Liver (tissue), 9 donors: ENCODE results near the gene USP49. TPM values are rescaled to one million over a fixed set of nuclear protein-coding genes. Genes with fewer than 3 reads are reported as not detected.

ENCODE experiments used
- DNase-seq: peaks from one replicate; pipeline ENCODE4 v3.0.0-alpha.2; 2017; ENCODE audit warnings: low spot score
- H3K27ac ChIP-seq, 2 donors: one replicate each; pipeline ENCODE4 v1.7.0; 2013; ENCODE audit warnings: inconsistent platforms in 2 of 2, low read length in 2 of 2, control low read depth in 1 of 2, low read depth in 1 of 2, mild to moderate bottlenecking in 1 of 2
- H3K27me3 ChIP-seq, 4 donors: one replicate each; pipeline versions ENCODE4 v1.6.1 to v1.7.0; 2013; ENCODE audit warnings: low read length in 3 of 4, inconsistent platforms in 1 of 4, mild to moderate bottlenecking in 1 of 4, moderate library complexity in 1 of 4; ENCODE audit not compliant: control insufficient read depth in 4 of 4, insufficient read depth in 4 of 4
- H3K36me3 ChIP-seq, 4 donors: one replicate each; pipeline versions ENCODE4 v1.6.1 to v1.7.0; 2013; ENCODE audit warnings: low read length in 3 of 4, mild to moderate bottlenecking in 3 of 4, low read depth in 1 of 4, moderate library complexity in 1 of 4; ENCODE audit not compliant: control insufficient read depth in 4 of 4, insufficient read depth in 3 of 4
- H3K4me1 ChIP-seq, 4 donors: one replicate each; pipeline versions ENCODE4 v1.6.1 to v1.7.0; 2013; ENCODE audit warnings: low read length in 3 of 4, mild to moderate bottlenecking in 3 of 4, moderate library complexity in 1 of 4; ENCODE audit not compliant: control insufficient read depth in 4 of 4, insufficient read depth in 4 of 4
- H3K4me3 ChIP-seq, 3 donors: one replicate each; pipeline versions ENCODE4 v1.6.1 to v1.7.0; 2013; ENCODE audit warnings: low read length in 3 of 3, control low read depth in 1 of 3, low read depth in 1 of 3, mild to moderate bottlenecking in 1 of 3
- H3K9ac ChIP-seq, 2 donors: one replicate each; pipeline ENCODE4 v1.7.0; 2013; ENCODE audit warnings: low read length in 2 of 2, mild to moderate bottlenecking in 2 of 2, moderate library complexity in 2 of 2, control low read depth in 1 of 2, low read depth in 1 of 2
- H3K9me3 ChIP-seq, 4 donors: one replicate each; pipeline versions ENCODE4 v1.6.1 to v1.7.0; 2013; ENCODE audit warnings: low read length in 3 of 4; ENCODE audit not compliant: control insufficient read depth in 4 of 4
- CTCF ChIP-seq: fragments of 150-350 bp; IDR thresholded peaks from 2 replicates; pipeline ENCODE4 v1.5.1; 2017; ENCODE audit warnings: improper control_type of control experiment, low read depth, low read length; ENCODE audit not compliant: missing input control
- EGR1 ChIP-seq, 2 donors: IDR thresholded peaks; 2 replicates each; pipeline ENCODE4 v1.6.1; 2016 to 2018; ENCODE audit warnings: antibody characterized with exemption in 2 of 2, low read depth in 2 of 2
- FOXA1 ChIP-seq: IDR thresholded peaks from 2 replicates; pipeline ENCODE4 v1.6.1; 2016; ENCODE audit warnings: antibody characterized with exemption
- FOXA2 ChIP-seq: IDR thresholded peaks from 2 replicates; pipeline ENCODE4 v1.6.1; 2016; ENCODE audit warnings: antibody characterized with exemption
- GABPA ChIP-seq, 2 donors: IDR thresholded peaks in 1 of 2; conservative IDR thresholded peaks in 1 of 2; 2 replicates each; pipeline ENCODE4 v1.6.1; 2016; ENCODE audit warnings: antibody characterized with exemption in 2 of 2, mild to moderate bottlenecking in 1 of 2, moderate library complexity in 1 of 2
- HNF4A ChIP-seq, 2 donors: conservative IDR thresholded peaks; 2 replicates each; pipeline ENCODE4 v1.6.1; 2016; ENCODE audit warnings: antibody characterized with exemption in 2 of 2, mild to moderate bottlenecking in 2 of 2
- HNF4G ChIP-seq: IDR thresholded peaks from 2 replicates; pipeline ENCODE4 v1.6.1; 2016; ENCODE audit warnings: antibody characterized with exemption
- JUND ChIP-seq, 2 donors: IDR thresholded peaks; 2 replicates each; pipeline ENCODE4 v1.6.1; 2016; ENCODE audit warnings: antibody characterized with exemption in 2 of 2
- MAX ChIP-seq: IDR thresholded peaks from 2 replicates; pipeline ENCODE4 v1.6.1; 2016; ENCODE audit warnings: antibody characterized with exemption
- NR2F2 ChIP-seq: IDR thresholded peaks from 2 replicates; pipeline ENCODE4 v1.6.1; 2016; ENCODE audit warnings: antibody characterized with exemption
- RAD21 ChIP-seq, 2 donors: IDR thresholded peaks; 2 replicates each; pipeline ENCODE4 v1.6.1; 2016; ENCODE audit warnings: antibody characterized with exemption in 2 of 2, mild to moderate bottlenecking in 2 of 2
- REST ChIP-seq: IDR thresholded peaks from 2 replicates; pipeline ENCODE4 v1.6.1; 2016; ENCODE audit warnings: antibody characterized with exemption, mild to moderate bottlenecking
- RXRA ChIP-seq, 2 donors: IDR thresholded peaks; 2 replicates each; pipeline ENCODE4 v1.6.1; 2017 to 2018; ENCODE audit warnings: antibody characterized with exemption in 2 of 2, mild to moderate bottlenecking in 1 of 2
- SP1 ChIP-seq: IDR thresholded peaks from 2 replicates; pipeline ENCODE4 v1.6.1; 2018; ENCODE audit warnings: antibody characterized with exemption, mild to moderate bottlenecking
- TAF1 ChIP-seq: conservative IDR thresholded peaks from 2 replicates; pipeline ENCODE4 v1.6.1; 2016; ENCODE audit warnings: antibody characterized with exemption, mild to moderate bottlenecking
- YY1 ChIP-seq: IDR thresholded peaks from 2 replicates; pipeline ENCODE4 v1.6.1; 2016; ENCODE audit warnings: antibody characterized with exemption, mild to moderate bottlenecking
- WGBS: extraction: QIAGEN DNeasy Blood & Tissue Kit; methylation state at CpG from one replicate; pipeline ENCODE4 v1.1.7; 2013; 5-methylcytosine and 5-hydroxymethylcytosine counted together
- polyA plus RNA-seq, 2 donors: library from polyadenylated mRNA; stranded (reverse) in 1 of 2; unstranded in 1 of 2; fragments of 200-250 nt in 1 of 2; fragments of >200 nt in 1 of 2; fragmentation: Nextera tagmentation in 1 of 2; extraction: Ambion mirVana in 1 of 2; gene quantifications; one replicate each; pipeline versions ENCODE4 v1.2.1 to v1.2.3, GENCODE V29; 2013 to 2015
- total RNA-seq, 2 donors: library from RNA; depleted of rRNA; stranded (reverse); fragments of >200 nt; gene quantifications; one replicate each; pipeline ENCODE4 v1.2.3, GENCODE V29; 2014
- TF ChIP-seq, protein P1 (sequence below): IDR thresholded peaks from 2 replicates; pipeline ENCODE4 v1.6.1; 2016; ENCODE audit warnings: antibody characterized with exemption
- TF ChIP-seq, protein P2 (sequence below): IDR thresholded peaks from 2 replicates; pipeline ENCODE4 v1.6.1; 2016; ENCODE audit warnings: antibody characterized with exemption
- donor health status: healthy.
- donor health status: healthy.
- donor health status: healthy.
- donor health status: healthy.
- donor health status: healthy.

Gene USP49
- total and polyA plus RNA-seq, 4 donors = 0.33 to 3.4 (median 1.1) TPM

GRCh38 chr6:41781366-41781730 lies 113.8 kb downstream of the USP49 start:
- Histone ChIP-seq H3K27me3 (no peaks in the 10 kb centered on the region), H3K4me1 (peaks cover 6 to 33% (median 24%) of the 10 kb centered on the region in 4 donors), H3K4me3 (peak overlapping the region in 2 of 3 donors; percentile 70 to 81), H3K9ac (peak overlapping the region; percentile 6 to 57), H3K9me3 (no peaks in the 10 kb centered on the region), H3K27ac (peak overlapping the region; percentile 51 to 55), H3K36me3 (peaks cover 0 to 5% (median 0%) of the 10 kb centered on the region in 4 donors)
- DNase-seq = no peak
- 26% methylated on average over 3 of the region's 3 CpGs for WGBS
- peak in 1 of 2 donors; percentile 2 for TF ChIP-seq JUND (IDR thresholded peaks at IDR 0.05)
- TF ChIP-seq RXRA (IDR thresholded peaks at IDR 0.05) = no peak
- peak; percentile 0 for TF ChIP-seq YY1
- TF ChIP-seq, protein P1, sequence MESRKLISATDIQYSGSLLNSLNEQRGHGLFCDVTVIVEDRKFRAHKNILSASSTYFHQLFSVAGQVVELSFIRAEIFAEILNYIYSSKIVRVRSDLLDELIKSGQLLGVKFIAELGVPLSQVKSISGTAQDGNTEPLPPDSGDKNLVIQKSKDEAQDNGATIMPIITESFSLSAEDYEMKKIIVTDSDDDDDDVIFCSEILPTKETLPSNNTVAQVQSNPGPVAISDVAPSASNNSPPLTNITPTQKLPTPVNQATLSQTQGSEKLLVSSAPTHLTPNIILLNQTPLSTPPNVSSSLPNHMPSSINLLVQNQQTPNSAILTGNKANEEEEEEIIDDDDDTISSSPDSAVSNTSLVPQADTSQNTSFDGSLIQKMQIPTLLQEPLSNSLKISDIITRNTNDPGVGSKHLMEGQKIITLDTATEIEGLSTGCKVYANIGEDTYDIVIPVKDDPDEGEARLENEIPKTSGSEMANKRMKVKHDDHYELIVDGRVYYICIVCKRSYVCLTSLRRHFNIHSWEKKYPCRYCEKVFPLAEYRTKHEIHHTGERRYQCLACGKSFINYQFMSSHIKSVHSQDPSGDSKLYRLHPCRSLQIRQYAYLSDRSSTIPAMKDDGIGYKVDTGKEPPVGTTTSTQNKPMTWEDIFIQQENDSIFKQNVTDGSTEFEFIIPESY = no peak

DNA sequence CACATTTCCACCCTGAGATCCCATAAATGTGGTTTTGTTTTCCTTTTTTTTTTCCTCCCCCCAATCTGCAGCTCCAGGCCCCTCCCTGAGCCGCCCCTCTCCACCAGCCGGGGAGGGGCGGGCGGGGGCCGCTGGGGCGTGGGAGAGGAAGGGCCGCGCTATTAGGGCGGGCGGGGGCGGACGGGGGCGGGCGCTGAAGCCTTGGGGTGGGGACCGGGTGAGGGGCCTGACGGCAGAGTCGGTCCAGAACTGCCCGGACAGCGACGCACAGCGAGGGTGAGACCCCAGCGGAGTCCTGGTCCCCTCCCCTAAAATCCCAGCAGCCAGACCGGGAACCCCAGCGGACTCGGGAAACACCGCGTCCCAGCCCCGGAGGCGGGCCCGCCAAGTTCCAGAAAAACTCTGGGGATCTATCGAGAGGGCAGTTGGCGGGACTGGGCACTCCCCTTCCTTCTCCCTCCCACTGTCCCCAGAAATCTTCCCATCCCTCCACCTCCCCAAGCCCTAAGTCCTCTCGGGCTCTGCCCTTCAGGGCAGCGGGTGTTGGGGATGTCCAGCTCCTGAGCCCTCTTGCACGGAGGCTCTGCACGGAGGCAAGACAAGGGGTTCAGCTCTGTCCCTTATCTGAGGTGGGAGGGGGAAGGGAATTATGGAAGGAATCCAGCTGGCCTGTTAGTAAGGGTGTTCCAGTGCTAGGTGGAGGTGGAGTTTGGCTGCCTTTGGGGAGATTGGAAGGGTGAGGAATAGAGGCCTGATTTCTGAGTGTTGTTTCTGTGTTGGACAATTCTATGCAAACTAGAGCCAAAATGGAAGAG lies 114.4 kb downstream of the USP49 start, which contains the start of gene PRICKLE4:
TSS of gene PRICKLE4 (plus strand) at position 232 of the 815 bp plus-strand sequence. CDS start 2,692 bp downstream, outside the sequence.
- Histone ChIP-seq H3K27me3 (no peaks in the 10 kb centered on the region), H3K9me3 (no peaks in the 10 kb centered on the region), H3K27ac (peak within 1 kb of the TSS; percentile 51 to 66), H3K4me3 (peak within 1 kb of the TSS; percentile 75 to 85 (median 81)), H3K4me1 (peaks cover 2 to 27% (median 20%) of the 10 kb centered on the region in 4 donors), H3K36me3 (peaks cover 0 to 5% (median 0%) of the 10 kb centered on the region in 4 donors), H3K9ac (peak within 1 kb of the TSS; percentile 6 to 57)
- DNase-seq = peak; percentile 47
- WGBS = under 1% methylated on average over 36 of the region's 36 CpGs
- TF ChIP-seq, protein P2, sequence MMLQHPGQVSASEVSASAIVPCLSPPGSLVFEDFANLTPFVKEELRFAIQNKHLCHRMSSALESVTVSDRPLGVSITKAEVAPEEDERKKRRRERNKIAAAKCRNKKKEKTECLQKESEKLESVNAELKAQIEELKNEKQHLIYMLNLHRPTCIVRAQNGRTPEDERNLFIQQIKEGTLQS = no peak
- TF ChIP-seq NR2F2 (peak; percentile 7), GABPA (IDR thresholded peaks at IDR 0.05 in 1 of 2, conservative IDR thresholded peaks at IDR 0.05 in 1 of 2) (peak in 1 of 2 donors; percentile 14), SP1 (peak; percentile 28), FOXA1 (no peak), HNF4A (conservative IDR thresholded peaks at IDR 0.05) (peak in 1 of 2 donors; percentile 7), RAD21 (IDR thresholded peaks at IDR 0.05) (no peak), RXRA (IDR thresholded peaks at IDR 0.05) (peak in 1 of 2 donors; percentile 18), REST (no peak), EGR1 (IDR thresholded peaks at IDR 0.05; ENCODE audit: low read depth in 2 of 2) (no peak), TAF1 (no peak), JUND (IDR thresholded peaks at IDR 0.05) (no peak), YY1 (peak; percentile 20), CTCF (no peak), MAX (no peak), FOXA2 (no peak), HNF4G (no peak)
- TF ChIP-seq, protein P1 = no peak
